WERI-Rb-1 (cell line): ENCODE results near the gene KHDRBS2.

Experiments used
- DNase-seq: peaks from one replicate; pipeline ENCODE4 v3.0.0-alpha.2; 2020
- H3K27ac ChIP-seq: fragments of 250-450 bp; sonication (Bioruptor Pico); 2 replicates; pipeline ENCODE4 v1.5.1; 2020; ENCODE audit warnings: mild to moderate bottlenecking, moderate library complexity
- H3K27me3 ChIP-seq: fragments of 250-450 bp; sonication (Bioruptor Pico); 2 replicates; pipeline ENCODE4 v1.5.1; 2021; ENCODE audit warnings: mild to moderate bottlenecking, low read depth, moderate library complexity; ENCODE audit not compliant: insufficient read depth, severe bottlenecking
- H3K36me3 ChIP-seq: fragments of 250-450 bp; sonication (Bioruptor Pico); 2 replicates; pipeline ENCODE4 v1.5.1; 2020; ENCODE audit warnings: mild to moderate bottlenecking, moderate library complexity
- H3K4me3 ChIP-seq: 2 replicates; pipeline ENCODE4 v1.5.1; 2011; ENCODE audit warnings: low read depth, mild to moderate bottlenecking, control low read depth, low read length
- H3K9me3 ChIP-seq: fragments of 250-450 bp; sonication (Bioruptor Pico); 2 replicates; pipeline ENCODE4 v1.5.1; 2021; ENCODE audit warnings: mild to moderate bottlenecking, moderate library complexity; ENCODE audit not compliant: severe bottlenecking
- TF ChIP-seq, protein P1 (sequence below): IDR thresholded peaks from 2 replicates; pipeline ENCODE4 v1.5.1; 2011; ENCODE audit warnings: low read depth, mild to moderate bottlenecking, control low read depth, inconsistent platforms, low read length

The KHDRBS2 gene

DNA sequence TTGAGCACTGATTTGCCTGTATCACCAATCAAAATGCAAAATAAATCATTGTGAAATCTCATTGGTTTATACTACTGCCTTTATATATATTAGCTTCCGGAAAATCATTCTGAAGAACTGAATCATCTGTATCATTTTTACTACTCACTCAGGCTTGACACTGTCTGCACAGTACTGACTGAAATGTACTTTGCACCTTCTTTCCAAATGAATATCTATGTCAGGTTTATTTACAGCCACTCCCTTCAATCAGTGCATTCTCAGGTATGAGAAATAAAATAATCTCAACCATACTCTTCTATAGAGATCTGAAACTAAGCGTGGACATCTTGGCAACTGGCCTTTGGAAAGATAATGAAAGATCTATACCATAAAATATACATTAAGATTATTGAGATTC, 2.7 kb downstream of the KHDRBS2 start:
- no peaks in the 10 kb centered on the region for H3K36me3 ChIP-seq
- TF ChIP-seq, protein P1, sequence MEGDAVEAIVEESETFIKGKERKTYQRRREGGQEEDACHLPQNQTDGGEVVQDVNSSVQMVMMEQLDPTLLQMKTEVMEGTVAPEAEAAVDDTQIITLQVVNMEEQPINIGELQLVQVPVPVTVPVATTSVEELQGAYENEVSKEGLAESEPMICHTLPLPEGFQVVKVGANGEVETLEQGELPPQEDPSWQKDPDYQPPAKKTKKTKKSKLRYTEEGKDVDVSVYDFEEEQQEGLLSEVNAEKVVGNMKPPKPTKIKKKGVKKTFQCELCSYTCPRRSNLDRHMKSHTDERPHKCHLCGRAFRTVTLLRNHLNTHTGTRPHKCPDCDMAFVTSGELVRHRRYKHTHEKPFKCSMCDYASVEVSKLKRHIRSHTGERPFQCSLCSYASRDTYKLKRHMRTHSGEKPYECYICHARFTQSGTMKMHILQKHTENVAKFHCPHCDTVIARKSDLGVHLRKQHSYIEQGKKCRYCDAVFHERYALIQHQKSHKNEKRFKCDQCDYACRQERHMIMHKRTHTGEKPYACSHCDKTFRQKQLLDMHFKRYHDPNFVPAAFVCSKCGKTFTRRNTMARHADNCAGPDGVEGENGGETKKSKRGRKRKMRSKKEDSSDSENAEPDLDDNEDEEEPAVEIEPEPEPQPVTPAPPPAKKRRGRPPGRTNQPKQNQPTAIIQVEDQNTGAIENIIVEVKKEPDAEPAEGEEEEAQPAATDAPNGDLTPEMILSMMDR: no peak
- no peak overlapping the region for H3K27ac ChIP-seq
- peaks cover 52% of the 10 kb centered on the region for H3K27me3 ChIP-seq
- H3K4me3 ChIP-seq: no peak overlapping the region
- no peak for DNase-seq
- no peaks in the 10 kb centered on the region for H3K9me3 ChIP-seq

DNA sequence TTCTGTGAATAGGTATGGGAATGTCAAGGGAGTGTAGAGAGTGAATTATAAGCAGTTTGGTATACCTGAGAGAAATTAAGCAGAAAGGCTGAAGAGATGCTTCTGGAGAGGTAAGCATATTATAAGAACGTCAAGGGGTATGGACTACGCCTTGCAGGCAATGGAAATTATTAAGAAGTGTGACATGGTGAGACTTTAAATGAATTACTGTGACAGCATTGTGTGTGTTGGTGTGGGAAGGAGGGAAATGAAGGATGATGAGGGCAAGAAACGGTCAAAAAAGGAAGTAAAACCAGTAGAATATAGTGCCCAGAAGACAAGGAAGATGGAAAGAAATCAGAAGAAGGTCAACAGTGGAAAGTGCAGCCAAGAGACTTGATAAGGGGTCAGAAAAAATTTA, 5.9 kb downstream of the KHDRBS2 start:
- Histone ChIP-seq H3K36me3 (no peaks in the 10 kb centered on the region), H3K4me3 (no peak overlapping the region), H3K9me3 (no peaks in the 10 kb centered on the region), H3K27ac (no peak overlapping the region), H3K27me3 (peaks cover 31% of the 10 kb centered on the region)
- no peak for DNase-seq
- TF ChIP-seq, protein P1: no peak

DNA sequence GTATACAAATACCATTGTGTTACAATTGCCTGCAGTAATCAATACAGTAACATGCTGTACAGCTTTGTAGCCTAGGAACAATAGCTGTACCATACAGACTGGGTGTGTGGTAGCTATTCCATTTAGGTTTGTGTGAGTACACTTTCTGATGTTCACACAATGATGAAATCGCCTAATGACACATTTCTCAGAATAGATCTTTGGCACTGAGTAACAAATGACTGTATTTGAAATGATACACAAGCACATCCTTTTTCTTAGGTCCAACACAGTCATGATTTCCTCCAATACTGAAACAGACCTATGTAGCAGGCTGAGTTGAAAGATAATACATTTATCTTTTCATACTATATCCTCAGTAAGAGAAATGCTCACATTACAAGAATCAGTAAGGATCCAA, 13.9 kb downstream of the KHDRBS2 start:
- TF ChIP-seq, protein P1: no peak
- Histone ChIP-seq H3K9me3 (no peaks in the 10 kb centered on the region), H3K4me3 (no peak overlapping the region), H3K27me3 (peaks cover 6% of the 10 kb centered on the region), H3K27ac (no peak overlapping the region), H3K36me3 (no peaks in the 10 kb centered on the region)
- DNase-seq: no peak

DNA sequence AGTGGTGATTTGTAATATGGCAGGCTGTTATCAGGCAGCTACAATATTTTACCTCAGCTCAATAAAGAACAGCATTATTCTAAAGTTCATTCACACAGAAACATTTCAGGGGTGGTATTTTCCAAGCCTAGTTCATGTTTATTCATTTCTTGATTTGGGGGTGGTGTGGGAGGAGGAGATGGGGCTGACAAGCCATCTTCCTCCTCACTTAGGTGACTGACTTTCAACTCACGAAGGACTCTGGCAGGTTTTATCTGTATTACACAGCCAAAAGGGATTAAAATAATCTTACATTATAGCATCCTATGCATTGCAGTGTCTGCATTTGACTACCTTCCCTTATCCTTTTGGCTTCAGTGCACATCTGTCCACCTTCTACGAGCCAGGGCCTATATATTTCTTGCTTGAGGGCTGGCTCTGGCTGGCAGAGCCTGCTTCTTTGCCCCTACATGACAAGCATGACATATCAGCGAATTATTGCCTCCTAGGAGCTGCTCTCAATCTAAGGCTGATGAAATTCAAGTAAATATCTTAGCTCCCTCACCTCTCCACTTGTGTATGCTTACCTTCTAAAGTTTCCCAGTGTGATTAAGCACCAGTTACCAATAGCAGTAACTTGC, 20.0 kb downstream of the KHDRBS2 start:
- DNase-seq: no peak
- Histone ChIP-seq H3K9me3 (no peaks in the 10 kb centered on the region), H3K36me3 (no peaks in the 10 kb centered on the region), H3K4me3 (no peak overlapping the region), H3K27ac (no peak overlapping the region), H3K27me3 (peaks cover 16% of the 10 kb centered on the region)
- TF ChIP-seq, protein P1: no peak

DNA sequence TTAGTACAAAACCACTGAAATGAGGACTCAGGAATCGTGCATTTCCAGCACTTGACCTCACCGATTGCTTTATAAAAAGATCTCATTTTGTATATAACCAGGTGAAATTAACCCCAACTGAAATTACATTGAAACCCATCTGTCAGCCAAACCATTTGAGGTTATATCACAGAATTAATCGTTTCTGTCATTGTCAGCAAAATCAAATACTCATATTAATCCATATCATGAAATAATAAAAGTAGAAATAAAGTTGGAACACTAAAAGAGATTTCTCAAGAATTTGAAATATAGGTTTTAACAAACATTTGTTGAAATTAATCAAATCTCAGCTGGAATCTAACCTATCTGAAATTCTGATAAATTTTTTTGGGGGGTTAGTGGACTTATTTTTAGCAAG, 23.7 kb downstream of the KHDRBS2 start:
- Histone ChIP-seq H3K4me3 (no peak overlapping the region), H3K27ac (no peak overlapping the region), H3K27me3 (peaks cover 29% of the 10 kb centered on the region), H3K36me3 (no peaks in the 10 kb centered on the region), H3K9me3 (no peaks in the 10 kb centered on the region)
- no peak for DNase-seq
- TF ChIP-seq, protein P1: no peak

DNA sequence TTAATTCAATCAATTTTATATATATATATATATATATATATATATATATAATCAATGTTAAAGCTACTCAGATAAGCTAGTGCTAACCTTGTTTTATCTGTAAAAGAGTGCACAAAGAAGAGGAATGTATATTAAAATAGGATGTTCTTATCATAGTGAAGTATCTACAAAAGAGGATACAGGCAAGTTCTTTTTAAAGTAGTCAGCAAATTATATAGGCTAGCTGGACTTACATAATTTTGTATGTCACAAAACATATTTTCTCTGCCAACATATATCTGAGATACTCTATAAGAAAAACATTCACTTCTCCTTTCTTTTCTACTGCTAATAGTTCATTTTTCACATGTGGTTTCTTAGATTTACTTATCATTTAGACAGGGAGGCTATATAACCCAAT, 39.9 kb downstream of the KHDRBS2 start:
- H3K27ac ChIP-seq: no peak overlapping the region
- TF ChIP-seq, protein P1: no peak
- no peak for DNase-seq

More for the DNA sequence above, 39.9 kb downstream of the KHDRBS2 start:
- Histone ChIP-seq H3K4me3 (no peak overlapping the region), H3K27me3 (peaks cover 14% of the 10 kb centered on the region), H3K36me3 (no peaks in the 10 kb centered on the region), H3K9me3 (no peaks in the 10 kb centered on the region)
